PC-9 (cell line): Measurements from ENCODE around the gene GBA3.

Experiments used
- CTCF ChIP-seq: fragments of 200-600 bp; sonication (generic); conservative IDR thresholded peaks from 2 replicates; pipeline ENCODE4 v1.6.1; 2017; ENCODE audit warnings: mixed run types, antibody characterized with exemption, mild to moderate bottlenecking, moderate library complexity
- EZH2 ChIP-seq: fragments of 200-600 bp; sonication (generic); IDR thresholded peaks from 2 replicates; pipeline ENCODE4 v1.8.0; 2017; ENCODE audit warnings: antibody characterized with exemption, low read depth

GRCh38 chr4:22695029-22695428, 2.3 kb downstream of the GBA3 start:
- TF ChIP-seq CTCF (no peak), EZH2 (no peak)
